ENCODE data around the gene CDHR3. TPM values are rescaled to one million over a fixed set of nuclear protein-coding genes. Genes with fewer than 3 reads are reported as not detected.

CDHR3 gene
- total and polyA plus RNA-seq, 8 donors = 0.86 to 3.7 (median 1.9) TPM

- Histone ChIP-seq H3K27me3 (no peaks in the 10 kb centered on the region), H3K9me3 (no peaks in the 10 kb centered on the region), H3K27ac (no peak overlapping the region), H3K36me3 (no peaks in the 10 kb centered on the region), H3K4me3 (no peak overlapping the region), H3K4me1 (peaks cover 0 to 4% (median 0%) of the 10 kb centered on the region in 3 donors)
- TF ChIP-seq CTCF (IDR thresholded peaks at IDR 0.05) = no peak
- 81 to 93% methylated on average over 5 of the region's 5 CpGs for WGBS, 2 donors
- ATAC-seq (no peak), DNase-seq (no peak), FAIRE-seq (no peak)
- intact Hi-C loops (cut with DNase I) = no loop called here
Measured at GRCh38 chr7:106038289-106038688, 75.2 kb downstream of the CDHR3 start.

GRCh38 chr7:106038916-106039315, 75.9 kb downstream of the CDHR3 start:
- TF ChIP-seq CTCF (IDR thresholded peaks at IDR 0.05) = no peak
- H3K27me3 ChIP-seq = no peaks in the 10 kb centered on the region
- no peak overlapping the region for H3K4me3 ChIP-seq
- no peak for FAIRE-seq
- H3K4me1 ChIP-seq = peaks cover 0 to 4% (median 0%) of the 10 kb centered on the region in 3 donors
- 76 to 81% methylated on average over 12 of the region's 12 CpGs for WGBS, 2 donors
- intact Hi-C loops (cut with DNase I) = no loop called here
- no peaks in the 10 kb centered on the region for H3K9me3 ChIP-seq
- no peak overlapping the region for H3K27ac ChIP-seq
- ATAC-seq = no peak
- no peaks in the 10 kb centered on the region for H3K36me3 ChIP-seq
- no peak for DNase-seq

- DNase-seq (no peak), ATAC-seq (no peak), FAIRE-seq (no peak)
- H3K27me3 ChIP-seq = no peaks in the 10 kb centered on the region
- H3K9me3 ChIP-seq = no peaks in the 10 kb centered on the region
- intact Hi-C loops (cut with DNase I) = loop anchor here in 2 of 3 donors (10.0 kb wide), 1 partner anchor 275 kb away; no protein-coding TSS in a partner anchor
- H3K27ac ChIP-seq = no peak overlapping the region
- no peaks in the 10 kb centered on the region for H3K36me3 ChIP-seq
- H3K4me3 ChIP-seq = no peak overlapping the region
- no peak for TF ChIP-seq CTCF (IDR thresholded peaks at IDR 0.05)
- H3K4me1 ChIP-seq = peaks cover 0 to 4% (median 0%) of the 10 kb centered on the region in 3 donors
- 87 to 89% methylated on average over 13 of the region's 13 CpGs for WGBS, 2 donors
Measured at GRCh38 chr7:106039486-106040060, 76.5 kb downstream of the CDHR3 start.

GRCh38 chr7:106041140-106041717, 78.2 kb downstream of the CDHR3 start:
- Histone ChIP-seq H3K4me3 (no peak overlapping the region), H3K9me3 (no peaks in the 10 kb centered on the region), H3K36me3 (no peaks in the 10 kb centered on the region), H3K4me1 (peaks cover 0 to 4% (median 0%) of the 10 kb centered on the region in 3 donors), H3K27me3 (no peaks in the 10 kb centered on the region), H3K27ac (no peak overlapping the region)
- intact Hi-C loops (cut with DNase I) = loop anchor here in 2 of 3 donors (10.0 kb wide), 1 partner anchor 276 kb away; no protein-coding TSS in a partner anchor
- peak; percentile 52 to 65 (median 56) for TF ChIP-seq CTCF (IDR thresholded peaks at IDR 0.05)
- FAIRE-seq (no peak), DNase-seq (peak in 1 of 6 donors; percentile 38), ATAC-seq (peak in 3 of 4 donors; percentile 63 to 72 (median 64))
- 41 to 47% methylated on average over 6 of the region's 6 CpGs for WGBS, 2 donors

- no peak for FAIRE-seq
- intact Hi-C loops (cut with DNase I) = loop anchor here in 2 of 3 donors (10.0 kb wide), 1 partner anchor 277 kb away; no protein-coding TSS in a partner anchor
- peaks cover 0 to 4% (median 0%) of the 10 kb centered on the region in 3 donors for H3K4me1 ChIP-seq
Measured at GRCh38 chr7:106042196-106042611, 79.1 kb downstream of the CDHR3 start.

More at GRCh38 chr7:106042196-106042611, 79.1 kb downstream of the CDHR3 start:
- ATAC-seq (no peak), DNase-seq (no peak)
- H3K9me3 ChIP-seq = no peaks in the 10 kb centered on the region
- no peaks in the 10 kb centered on the region for H3K27me3 ChIP-seq
- 86 to 89% methylated on average over 4 of the region's 4 CpGs for WGBS, 2 donors
- no peak for TF ChIP-seq CTCF (IDR thresholded peaks at IDR 0.05)
- no peak overlapping the region for H3K27ac ChIP-seq
- H3K4me3 ChIP-seq = no peak overlapping the region
- H3K36me3 ChIP-seq = no peaks in the 10 kb centered on the region
